ENCODE measurements around the gene UNC5C.

Gene UNC5C

DNA sequence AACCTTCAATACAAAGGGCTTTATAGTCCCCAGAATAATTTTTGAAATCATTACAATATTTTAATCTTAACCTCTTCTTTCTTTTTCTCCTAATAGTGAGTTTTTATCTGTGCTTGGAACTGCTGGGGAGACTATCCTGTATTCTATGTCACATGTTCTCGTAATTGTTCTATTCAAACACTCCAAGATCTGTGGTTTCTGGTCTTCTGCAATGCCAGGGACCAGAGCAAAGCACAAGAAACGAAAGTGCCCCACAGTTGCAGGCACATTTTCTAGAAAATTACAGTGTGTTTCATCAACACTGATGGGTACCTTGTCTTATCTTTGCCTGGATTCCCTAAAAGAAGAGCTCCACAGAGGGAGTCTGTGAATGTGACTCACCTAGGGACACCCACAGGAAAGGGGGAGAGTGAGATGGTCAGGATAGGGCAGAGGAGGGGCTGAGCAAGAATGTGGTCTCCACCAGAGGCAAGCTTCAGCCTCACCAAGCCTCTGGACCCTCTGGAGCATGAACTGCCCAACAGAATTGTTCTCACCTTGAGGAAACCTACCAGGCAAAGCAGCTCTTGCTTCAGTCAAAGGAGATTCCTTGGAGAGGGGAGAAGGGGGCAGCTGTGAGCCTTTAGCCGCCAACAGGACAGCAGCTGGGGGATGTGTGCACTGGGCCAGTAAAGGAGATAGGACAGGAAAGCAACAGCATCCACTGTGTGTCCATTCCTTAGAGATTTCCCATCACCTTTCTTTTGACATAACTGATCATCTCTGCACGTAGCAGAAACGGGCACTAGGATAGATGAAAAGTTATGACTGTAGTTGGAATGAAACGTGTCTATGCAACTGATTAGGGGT, 25.9 kb downstream of the UNC5C start:
- no peak overlapping the region for H3K4me3 ChIP-seq (ENCODE audit: low read depth, low read length)
- TF ChIP-seq, protein P1, sequence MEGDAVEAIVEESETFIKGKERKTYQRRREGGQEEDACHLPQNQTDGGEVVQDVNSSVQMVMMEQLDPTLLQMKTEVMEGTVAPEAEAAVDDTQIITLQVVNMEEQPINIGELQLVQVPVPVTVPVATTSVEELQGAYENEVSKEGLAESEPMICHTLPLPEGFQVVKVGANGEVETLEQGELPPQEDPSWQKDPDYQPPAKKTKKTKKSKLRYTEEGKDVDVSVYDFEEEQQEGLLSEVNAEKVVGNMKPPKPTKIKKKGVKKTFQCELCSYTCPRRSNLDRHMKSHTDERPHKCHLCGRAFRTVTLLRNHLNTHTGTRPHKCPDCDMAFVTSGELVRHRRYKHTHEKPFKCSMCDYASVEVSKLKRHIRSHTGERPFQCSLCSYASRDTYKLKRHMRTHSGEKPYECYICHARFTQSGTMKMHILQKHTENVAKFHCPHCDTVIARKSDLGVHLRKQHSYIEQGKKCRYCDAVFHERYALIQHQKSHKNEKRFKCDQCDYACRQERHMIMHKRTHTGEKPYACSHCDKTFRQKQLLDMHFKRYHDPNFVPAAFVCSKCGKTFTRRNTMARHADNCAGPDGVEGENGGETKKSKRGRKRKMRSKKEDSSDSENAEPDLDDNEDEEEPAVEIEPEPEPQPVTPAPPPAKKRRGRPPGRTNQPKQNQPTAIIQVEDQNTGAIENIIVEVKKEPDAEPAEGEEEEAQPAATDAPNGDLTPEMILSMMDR (IDR thresholded peaks at IDR 0.05; ENCODE audit: borderline replicate concordance, insufficient read depth, low read depth, low read length): no peak

- TF ChIP-seq, protein P1 (IDR thresholded peaks at IDR 0.05; ENCODE audit: borderline replicate concordance, insufficient read depth, low read depth, low read length): no peak
Measured at GRCh38 chr4:95517576-95518345, 31.0 kb downstream of the UNC5C start.

DNA sequence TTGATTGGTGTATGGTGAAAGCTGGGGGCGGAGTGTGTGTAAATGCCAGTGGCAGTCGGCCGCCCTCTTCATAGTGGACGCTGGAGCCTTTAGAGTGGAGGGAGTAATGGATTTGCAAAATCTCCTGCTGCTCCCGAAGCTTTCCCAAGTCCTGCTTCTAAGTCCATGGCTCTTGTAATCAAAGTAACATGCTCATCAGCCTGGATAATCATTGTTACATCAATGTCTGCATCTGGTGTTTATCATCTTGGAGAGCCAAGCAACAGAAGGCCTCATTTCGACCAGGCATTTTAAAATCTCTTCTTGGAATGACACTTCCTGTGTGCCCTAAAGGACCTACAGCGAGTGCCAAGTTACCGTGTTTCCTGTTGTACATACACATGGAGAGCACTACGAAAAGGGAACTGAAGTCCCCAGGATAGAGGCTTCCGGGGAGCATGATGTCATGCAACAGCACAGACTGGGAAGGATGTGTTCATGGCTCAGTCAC, 32.2 kb downstream of the UNC5C start:
- TF ChIP-seq, protein P1 (IDR thresholded peaks at IDR 0.05; ENCODE audit: borderline replicate concordance, insufficient read depth, low read depth, low read length): no peak
- no peak overlapping the region for H3K4me3 ChIP-seq (ENCODE audit: low read depth, low read length)

More at GRCh38 chr4:95517576-95518345, 31.0 kb downstream of the UNC5C start:
- no peak overlapping the region for H3K4me3 ChIP-seq (ENCODE audit: low read depth, low read length)

GRCh38 chr4:95515589-95515988, 33.2 kb downstream of the UNC5C start:
- H3K4me3 ChIP-seq (ENCODE audit: low read depth, low read length): no peak overlapping the region
- TF ChIP-seq, protein P1 (IDR thresholded peaks at IDR 0.05; ENCODE audit: borderline replicate concordance, insufficient read depth, low read depth, low read length): no peak

DNA sequence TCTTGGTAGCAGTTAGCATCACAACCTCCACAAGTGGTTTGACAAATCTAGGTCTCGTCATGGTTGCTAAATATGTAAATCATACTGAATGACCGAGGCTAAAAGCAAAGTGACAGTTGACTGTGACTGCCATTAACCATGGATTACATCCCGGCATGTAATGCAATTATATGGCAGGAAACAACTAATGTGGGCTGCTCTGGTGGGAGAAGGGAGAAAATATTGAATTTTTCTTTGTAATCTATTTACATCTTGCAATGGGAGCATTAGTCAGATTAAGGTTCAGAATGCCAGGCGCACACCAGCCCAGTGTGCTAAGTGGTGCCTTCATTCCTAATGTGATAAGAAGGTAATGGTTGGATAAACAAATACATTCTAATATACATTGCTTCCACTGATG, 35.8 kb downstream of the UNC5C start:
- no peak overlapping the region for H3K4me3 ChIP-seq (ENCODE audit: low read depth, low read length)
- TF ChIP-seq, protein P1 (IDR thresholded peaks at IDR 0.05; ENCODE audit: borderline replicate concordance, insufficient read depth, low read depth, low read length): no peak

DNA sequence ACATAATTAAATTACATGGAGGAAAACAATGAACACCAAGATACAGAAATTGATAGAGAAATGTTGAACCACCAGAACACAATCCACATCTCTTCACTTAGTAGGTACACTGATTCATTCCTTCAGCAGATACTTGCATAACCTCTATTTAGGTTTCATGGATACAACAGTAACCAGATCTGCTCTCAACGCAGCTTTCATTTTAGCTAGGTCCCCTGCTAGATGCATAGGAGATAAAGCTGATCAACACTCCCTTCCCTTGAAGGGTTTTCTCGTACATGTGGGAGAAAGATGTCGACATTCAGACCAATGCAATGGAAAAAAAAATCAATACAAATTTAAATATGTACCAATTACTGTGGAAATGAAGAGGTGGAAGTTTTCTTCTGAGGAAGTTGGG, 37.3 kb downstream of the UNC5C start:
- no peak overlapping the region for H3K4me3 ChIP-seq (ENCODE audit: low read depth, low read length)
- TF ChIP-seq, protein P1 (IDR thresholded peaks at IDR 0.05; ENCODE audit: borderline replicate concordance, insufficient read depth, low read depth, low read length): no peak
